ENCODE results near the gene SGMS1. TPM values are rescaled to one million over a fixed set of nuclear protein-coding genes. Genes with fewer than 3 reads are reported as not detected.

The SGMS1 gene
- total RNA-seq, 1 donor from 2014 or later, result 25.0 TPM

DNA sequence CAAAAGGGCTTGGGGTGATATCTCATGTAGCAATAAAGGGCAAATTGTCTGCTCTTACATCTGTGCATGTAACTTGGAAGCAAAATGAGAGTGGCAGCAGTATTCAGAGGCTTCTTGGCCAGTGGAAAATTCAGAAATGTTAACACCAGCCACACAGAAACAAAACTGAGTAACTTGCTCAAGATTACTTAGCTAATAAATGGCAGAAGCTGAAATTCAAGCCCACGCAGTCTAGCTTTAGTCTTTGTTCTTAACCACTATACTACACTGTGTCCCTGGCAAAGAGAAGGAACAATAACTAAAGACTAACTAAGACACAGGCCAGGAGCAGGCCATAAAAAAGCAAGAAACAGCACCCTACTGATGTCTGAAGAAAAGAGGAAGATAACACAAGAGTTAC, 186.5 kb downstream of the SGMS1 start:
- no peaks in the 10 kb centered on the region for H3K36me3 Mint-ChIP-seq (ENCODE audit: insufficient read depth)
- TF ChIP-seq, protein P1, sequence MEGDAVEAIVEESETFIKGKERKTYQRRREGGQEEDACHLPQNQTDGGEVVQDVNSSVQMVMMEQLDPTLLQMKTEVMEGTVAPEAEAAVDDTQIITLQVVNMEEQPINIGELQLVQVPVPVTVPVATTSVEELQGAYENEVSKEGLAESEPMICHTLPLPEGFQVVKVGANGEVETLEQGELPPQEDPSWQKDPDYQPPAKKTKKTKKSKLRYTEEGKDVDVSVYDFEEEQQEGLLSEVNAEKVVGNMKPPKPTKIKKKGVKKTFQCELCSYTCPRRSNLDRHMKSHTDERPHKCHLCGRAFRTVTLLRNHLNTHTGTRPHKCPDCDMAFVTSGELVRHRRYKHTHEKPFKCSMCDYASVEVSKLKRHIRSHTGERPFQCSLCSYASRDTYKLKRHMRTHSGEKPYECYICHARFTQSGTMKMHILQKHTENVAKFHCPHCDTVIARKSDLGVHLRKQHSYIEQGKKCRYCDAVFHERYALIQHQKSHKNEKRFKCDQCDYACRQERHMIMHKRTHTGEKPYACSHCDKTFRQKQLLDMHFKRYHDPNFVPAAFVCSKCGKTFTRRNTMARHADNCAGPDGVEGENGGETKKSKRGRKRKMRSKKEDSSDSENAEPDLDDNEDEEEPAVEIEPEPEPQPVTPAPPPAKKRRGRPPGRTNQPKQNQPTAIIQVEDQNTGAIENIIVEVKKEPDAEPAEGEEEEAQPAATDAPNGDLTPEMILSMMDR (IDR thresholded peaks at IDR 0.05; ENCODE audit: unreplicated experiment), result no peak
- DNase-seq (ENCODE audit: low spot score, unreplicated experiment), result no peak
- no peaks in the 10 kb centered on the region for H3K27me3 Mint-ChIP-seq
- H3K4me3 Mint-ChIP-seq (ENCODE audit: low read depth), result no peak overlapping the region
- H3K9me3 Mint-ChIP-seq (ENCODE audit: low read depth), result no peaks in the 10 kb centered on the region
- no peak overlapping the region for H3K27ac Mint-ChIP-seq
- no peaks in the 10 kb centered on the region for H3K4me1 Mint-ChIP-seq (ENCODE audit: low read depth)

DNA sequence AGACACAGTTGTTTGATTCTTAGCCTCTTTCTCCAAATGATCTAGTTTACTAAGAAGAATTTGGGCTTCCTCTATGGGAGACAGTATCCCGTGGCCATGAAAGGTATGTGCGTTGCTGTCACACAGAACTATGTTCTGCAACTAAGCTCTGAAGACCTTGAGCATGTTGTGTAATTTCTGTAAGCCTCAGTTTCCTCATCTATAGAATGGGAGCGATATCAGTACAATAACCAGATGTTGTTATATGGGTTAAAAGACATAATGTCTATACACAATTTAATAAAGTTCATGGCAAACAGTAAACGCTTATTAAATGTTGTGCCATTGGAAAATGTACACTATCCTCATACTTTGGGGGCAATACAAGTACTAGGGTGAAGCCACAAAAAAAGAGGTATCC, 187.0 kb downstream of the SGMS1 start:
- Mint-ChIP-seq H3K27me3 (no peaks in the 10 kb centered on the region), H3K36me3 (ENCODE audit: insufficient read depth) (no peaks in the 10 kb centered on the region), H3K4me1 (ENCODE audit: low read depth) (no peaks in the 10 kb centered on the region), H3K27ac (no peak overlapping the region), H3K4me3 (ENCODE audit: low read depth) (no peak overlapping the region), H3K9me3 (ENCODE audit: low read depth) (no peaks in the 10 kb centered on the region)
- TF ChIP-seq, protein P1 (IDR thresholded peaks at IDR 0.05; ENCODE audit: unreplicated experiment), result no peak
- no peak for DNase-seq (ENCODE audit: low spot score, unreplicated experiment)

DNA sequence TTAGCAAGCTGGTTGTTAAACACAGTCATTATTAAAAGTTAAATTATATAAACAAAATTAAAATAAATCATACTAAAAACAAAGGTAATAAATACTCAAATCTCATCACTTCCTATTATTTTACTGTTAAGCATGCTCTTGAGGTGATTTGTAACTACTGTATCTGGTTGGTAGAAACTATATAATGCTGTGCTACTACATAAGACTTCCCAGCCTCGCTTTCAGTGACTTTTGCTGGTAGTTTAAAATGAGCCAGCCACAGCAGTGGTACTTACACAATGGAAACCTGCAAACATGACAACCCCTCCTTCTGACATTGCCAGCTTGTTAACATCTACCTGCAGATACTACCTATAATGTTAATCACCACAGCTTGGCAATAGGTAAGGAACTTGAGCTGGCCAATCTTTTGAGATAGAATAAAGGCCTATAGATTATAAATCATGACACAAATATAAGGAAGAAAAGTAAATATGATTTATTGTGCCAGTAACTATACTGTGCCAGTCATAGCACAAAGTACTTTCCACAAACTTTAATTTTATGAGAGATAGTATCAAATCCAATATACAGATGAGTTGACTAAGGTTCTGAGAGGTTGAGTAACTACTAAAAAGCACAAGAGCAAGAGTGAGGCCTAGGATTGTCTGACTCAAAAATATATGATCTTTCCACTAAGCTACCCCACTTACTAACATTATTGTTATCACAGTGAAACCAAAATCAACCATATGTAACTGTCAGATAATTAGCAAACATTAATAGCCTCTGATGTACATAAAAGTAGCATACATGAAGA, 191.3 kb downstream of the SGMS1 start:
- TF ChIP-seq, protein P1 (IDR thresholded peaks at IDR 0.05; ENCODE audit: unreplicated experiment), result no peak
- Mint-ChIP-seq H3K27me3 (no peaks in the 10 kb centered on the region), H3K9me3 (ENCODE audit: low read depth) (no peaks in the 10 kb centered on the region)

DNA sequence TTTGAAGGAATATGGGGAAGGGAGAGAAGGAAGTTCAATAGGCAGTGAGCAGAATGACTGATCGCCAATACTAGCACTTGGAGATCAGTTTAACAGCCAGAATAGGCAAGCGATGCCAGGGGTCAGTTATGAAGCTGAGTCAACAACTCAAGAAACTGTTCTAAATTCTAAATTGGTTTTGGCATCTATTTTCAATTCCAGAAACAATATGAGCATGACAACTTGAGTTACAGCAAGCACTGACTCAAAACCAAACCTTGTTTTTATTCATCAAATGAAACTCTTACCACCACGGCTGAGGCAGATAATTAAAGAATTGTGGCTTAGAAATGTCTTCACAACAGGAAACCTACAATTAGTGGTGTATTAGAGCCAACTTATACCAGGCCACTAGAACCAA, 192.0 kb downstream of the SGMS1 start:
- no peak overlapping the region for H3K27ac Mint-ChIP-seq
- no peak for DNase-seq (ENCODE audit: low spot score, unreplicated experiment)
- H3K4me3 Mint-ChIP-seq (ENCODE audit: low read depth), result no peak overlapping the region
- TF ChIP-seq, protein P1 (IDR thresholded peaks at IDR 0.05; ENCODE audit: unreplicated experiment), result no peak
- no peaks in the 10 kb centered on the region for H3K4me1 Mint-ChIP-seq (ENCODE audit: low read depth)
- H3K27me3 Mint-ChIP-seq, result no peaks in the 10 kb centered on the region
- H3K36me3 Mint-ChIP-seq (ENCODE audit: insufficient read depth), result no peaks in the 10 kb centered on the region
- no peaks in the 10 kb centered on the region for H3K9me3 Mint-ChIP-seq (ENCODE audit: low read depth)

More for the DNA sequence above, 191.3 kb downstream of the SGMS1 start:
- Mint-ChIP-seq H3K4me1 (ENCODE audit: low read depth) (no peaks in the 10 kb centered on the region), H3K27ac (no peak overlapping the region), H3K36me3 (ENCODE audit: insufficient read depth) (no peaks in the 10 kb centered on the region), H3K4me3 (ENCODE audit: low read depth) (no peak overlapping the region)
- DNase-seq (ENCODE audit: low spot score, unreplicated experiment), result no peak

DNA sequence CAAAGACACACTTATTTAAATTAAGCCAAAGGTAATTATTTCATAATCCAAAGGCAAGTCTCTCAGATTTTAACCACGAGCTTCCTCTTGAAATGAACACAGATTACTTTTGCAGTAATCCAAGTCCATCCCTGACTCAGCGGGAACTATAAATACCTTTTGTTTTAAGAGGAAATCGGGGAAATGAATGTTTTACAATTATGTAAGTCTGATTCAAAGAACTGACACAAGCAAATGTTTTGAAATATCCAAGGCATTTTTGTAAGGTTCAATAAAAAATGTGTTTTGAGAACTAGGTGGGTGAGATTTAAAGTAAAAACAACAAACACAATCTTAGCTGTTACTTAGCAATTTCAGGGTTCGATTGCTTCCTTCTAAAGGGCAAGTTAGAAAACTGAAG, 192.6 kb downstream of the SGMS1 start:
- H3K4me1 Mint-ChIP-seq (ENCODE audit: low read depth), result no peaks in the 10 kb centered on the region
- no peaks in the 10 kb centered on the region for H3K36me3 Mint-ChIP-seq (ENCODE audit: insufficient read depth)
- no peaks in the 10 kb centered on the region for H3K27me3 Mint-ChIP-seq
- DNase-seq (ENCODE audit: low spot score, unreplicated experiment), result no peak
- TF ChIP-seq, protein P1 (IDR thresholded peaks at IDR 0.05; ENCODE audit: unreplicated experiment), result no peak
- H3K4me3 Mint-ChIP-seq (ENCODE audit: low read depth), result no peak overlapping the region
- H3K27ac Mint-ChIP-seq, result no peak overlapping the region
- no peaks in the 10 kb centered on the region for H3K9me3 Mint-ChIP-seq (ENCODE audit: low read depth)

Measured in progenitor cell of endocrine pancreas (in vitro differentiated cells).